Muscle of leg (tissue), 11 donors: ENCODE measurements around the gene APC2. TPM values are rescaled to one million over a fixed set of nuclear protein-coding genes. Genes with fewer than 3 reads are reported as not detected.

Experiments
- DNase-seq: peaks from one replicate; pipeline ENCODE4 v3.0.0; 2013
- H3K27ac ChIP-seq: one replicate; pipeline ENCODE4 v1.5.1; 2013; ENCODE audit warnings: mild to moderate bottlenecking, low read length, control low read depth
- H3K27me3 ChIP-seq: one replicate; pipeline ENCODE4 v1.6.1; 2013; ENCODE audit warnings: low read length; ENCODE audit not compliant: control insufficient read depth, insufficient read depth
- H3K36me3 ChIP-seq: one replicate; pipeline ENCODE4 v1.6.1; 2013; ENCODE audit warnings: low read length; ENCODE audit not compliant: control insufficient read depth, insufficient read depth
- H3K4me1 ChIP-seq: one replicate; pipeline ENCODE4 v1.6.1; 2013; ENCODE audit warnings: low read length; ENCODE audit not compliant: control insufficient read depth, insufficient read depth
- H3K4me3 ChIP-seq: one replicate; pipeline ENCODE4 v1.5.1; 2013; ENCODE audit warnings: low read length, control low read depth
- H3K9me3 ChIP-seq: replicated peaks from 2 replicates; pipeline ENCODE4 v1.6.1; 2013; ENCODE audit warnings: low read depth, low read length; ENCODE audit not compliant: control insufficient read depth
- WGBS: methylation state at CpG from one replicate; pipeline ENCODE4 v1.1.5; 2013; ENCODE audit warnings: missing lambda C conversion rate; ENCODE audit not compliant: insufficient coverage; 5-methylcytosine and 5-hydroxymethylcytosine counted together
- polyA plus RNA-seq, 8 donors: library from polyadenylated mRNA; unstranded; fragments of 120-200 nt; gene quantifications; one replicate each; pipeline versions ENCODE4 v1.2.1 to v1.2.3, GENCODE V29; 2013; ENCODE audit warnings: inconsistent platforms in 1 of 8, low replicate concordance in 1 of 8; ENCODE audit not compliant: insufficient read length in 8 of 8, insufficient read depth in 1 of 8
- total RNA-seq: library from RNA; stranded (reverse); fragments of 120-200 nt; gene quantifications from one replicate; pipeline ENCODE4 v1.2.4, GENCODE V29; 2013

APC2 gene
- total and polyA plus RNA-seq, 9 donors: 0.40 to 1.3 (median 1.1) TPM

DNA sequence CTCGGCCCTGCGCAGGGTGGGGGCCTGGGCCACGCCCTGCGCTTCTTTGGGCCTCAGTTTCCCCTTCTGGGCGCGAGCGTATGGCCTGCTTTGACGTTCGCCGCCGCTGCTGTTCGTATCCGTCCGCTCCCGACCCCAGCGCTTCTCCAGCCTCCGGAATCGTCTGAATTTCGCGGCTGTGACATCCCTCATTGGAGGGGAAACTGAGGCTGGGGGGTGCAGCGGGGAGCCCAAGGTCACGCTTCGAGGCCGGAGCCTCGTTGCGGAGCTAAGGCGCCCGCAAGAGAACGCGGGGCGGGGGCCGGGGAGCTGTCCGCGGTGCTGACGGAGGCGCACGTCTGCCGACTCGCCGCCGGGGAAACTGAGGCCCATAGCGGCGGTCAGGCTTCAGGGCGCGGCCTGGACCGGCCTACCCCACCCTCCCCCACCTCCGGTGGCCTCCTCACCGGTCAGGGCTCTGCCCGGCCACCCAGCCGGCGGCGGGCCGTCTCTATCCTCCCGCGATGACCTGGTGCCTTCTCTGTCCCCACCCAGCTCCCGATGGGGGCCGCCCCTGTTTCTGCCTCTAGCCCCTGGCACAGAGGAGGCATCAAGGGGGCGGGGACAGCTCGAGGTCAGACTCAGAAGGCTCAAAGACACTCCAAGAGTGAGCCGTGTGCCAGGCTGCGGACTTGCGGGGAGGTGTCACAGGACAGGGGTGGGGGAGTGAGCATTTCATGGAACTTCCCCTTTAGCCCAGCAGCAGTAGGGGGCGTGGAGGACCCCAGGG, 3.0 kb upstream of the APC2 start:
- Histone ChIP-seq H3K36me3 (peaks cover 10% of the 10 kb centered on the region), H3K4me1 (peaks cover 22% of the 10 kb centered on the region), H3K27me3 (peaks cover 69% of the 10 kb centered on the region), H3K9me3 (no peaks in the 10 kb centered on the region), H3K4me3 (no peak overlapping the region), H3K27ac (no peak overlapping the region)
- 2% methylated on average over 51 of the region's 63 CpGs for WGBS
- DNase-seq: no peak

- Histone ChIP-seq H3K4me1 (peaks cover 28% of the 10 kb centered on the region), H3K4me3 (no peak overlapping the region), H3K27ac (no peak overlapping the region), H3K27me3 (peaks cover 75% of the 10 kb centered on the region), H3K9me3 (no peaks in the 10 kb centered on the region), H3K36me3 (peaks cover 4% of the 10 kb centered on the region)
- 33% methylated on average over 1 of the region's 4 CpGs for WGBS
- DNase-seq: no peak
These were observed 2.4 kb upstream of the APC2 start for GRCh38 chr19:1447504-1447903.

DNA sequence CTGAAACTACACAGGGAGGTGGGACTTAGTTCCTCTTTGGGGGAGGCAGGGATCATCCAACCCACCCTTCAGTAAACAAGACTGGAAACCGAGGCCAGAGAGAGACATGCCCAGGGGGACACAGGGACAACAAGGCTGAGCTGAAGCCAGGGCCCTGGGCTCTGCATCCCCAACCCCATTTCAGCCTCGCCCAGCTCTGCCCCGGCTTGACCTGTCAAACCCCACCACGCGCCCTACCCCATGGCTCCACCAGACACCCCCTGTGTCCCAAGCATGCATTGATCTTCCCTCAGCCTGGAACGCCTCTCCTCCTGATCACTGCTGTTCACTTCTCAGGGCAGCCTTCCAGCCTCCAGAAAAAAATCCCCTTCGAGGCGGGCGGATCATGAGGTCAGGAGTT, 2.0 kb upstream of the APC2 start:
- H3K36me3 ChIP-seq: peaks cover 3% of the 10 kb centered on the region
- H3K27ac ChIP-seq: no peak overlapping the region
- H3K4me3 ChIP-seq: no peak overlapping the region
- H3K9me3 ChIP-seq: no peaks in the 10 kb centered on the region
- WGBS: 86% methylated on average over 5 of the region's 9 CpGs
- H3K27me3 ChIP-seq: peaks cover 79% of the 10 kb centered on the region
- DNase-seq: no peak
- peaks cover 32% of the 10 kb centered on the region for H3K4me1 ChIP-seq

- DNase-seq: no peak
- Histone ChIP-seq H3K27ac (no peak overlapping the region), H3K36me3 (no peaks in the 10 kb centered on the region), H3K9me3 (no peaks in the 10 kb centered on the region), H3K4me1 (peaks cover 38% of the 10 kb centered on the region), H3K4me3 (no peak overlapping the region), H3K27me3 (peaks cover 96% of the 10 kb centered on the region)
- WGBS: 51% methylated on average over 17 of the region's 22 CpGs
These were observed 1.1 kb downstream of the APC2 start for GRCh38 chr19:1450735-1451731.

DNA sequence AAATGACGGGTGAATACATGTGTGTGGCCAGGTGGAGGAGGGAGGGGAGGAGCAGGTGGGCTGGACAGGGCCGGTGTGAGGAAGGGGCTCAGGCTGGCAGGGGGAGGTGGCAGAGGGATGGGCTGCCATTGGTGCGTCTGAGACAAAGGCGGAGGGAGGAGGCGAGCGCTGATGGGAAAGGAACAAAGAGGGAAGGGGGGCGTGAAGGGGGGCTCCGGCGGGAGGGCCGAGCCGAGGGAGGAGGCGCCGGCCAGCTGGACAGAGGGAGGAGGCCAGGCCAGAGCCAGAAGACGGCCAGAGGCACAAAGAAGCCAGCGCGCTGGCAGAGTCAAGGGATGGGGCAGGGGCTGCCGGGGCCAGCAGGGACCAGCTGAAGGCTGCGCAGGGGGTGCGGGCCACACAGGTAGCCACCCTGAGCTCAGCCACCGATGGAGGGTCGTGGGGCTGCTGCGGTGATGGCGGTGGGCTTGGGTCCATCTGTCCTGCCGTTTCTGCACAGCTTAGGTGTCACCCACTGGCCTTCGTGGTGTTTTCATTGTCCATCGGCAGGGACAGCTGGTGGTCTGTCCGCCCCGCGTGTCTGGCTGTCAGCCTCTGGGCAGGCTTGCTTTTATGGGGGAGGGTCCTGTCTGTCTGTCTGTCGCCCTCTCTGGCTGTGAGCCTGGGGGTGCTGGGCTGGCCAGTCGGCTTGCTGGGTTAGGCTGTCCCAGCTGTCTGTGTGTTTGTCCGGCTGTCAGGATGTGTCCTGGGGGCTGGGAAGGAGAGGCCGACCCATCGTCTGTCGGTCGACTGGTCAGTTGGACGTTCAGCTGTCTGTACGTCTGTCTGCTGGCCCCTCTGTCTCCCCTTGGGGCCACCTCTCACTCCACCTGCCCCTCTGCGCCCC, 2.2 kb downstream of the APC2 start:
- WGBS: 29% methylated on average over 36 of the region's 39 CpGs
- Histone ChIP-seq H3K9me3 (no peaks in the 10 kb centered on the region), H3K27ac (no peak overlapping the region), H3K4me1 (peaks cover 34% of the 10 kb centered on the region), H3K36me3 (no peaks in the 10 kb centered on the region), H3K4me3 (no peak overlapping the region), H3K27me3 (peaks cover 97% of the 10 kb centered on the region)
- DNase-seq: no peak

- Histone ChIP-seq H3K9me3 (no peaks in the 10 kb centered on the region), H3K27me3 (peaks cover 97% of the 10 kb centered on the region), H3K27ac (no peak overlapping the region), H3K4me1 (peaks cover 34% of the 10 kb centered on the region), H3K4me3 (no peak overlapping the region), H3K36me3 (no peaks in the 10 kb centered on the region)
- no peak for DNase-seq
- 48% methylated on average over 24 of the region's 30 CpGs for WGBS
These were observed 3.0 kb downstream of the APC2 start for GRCh38 chr19:1452802-1453524.

- no peaks in the 10 kb centered on the region for H3K9me3 ChIP-seq
- WGBS: 18% methylated on average over 15 of the region's 33 CpGs
- H3K4me3 ChIP-seq: no peak overlapping the region
- no peaks in the 10 kb centered on the region for H3K36me3 ChIP-seq
- H3K27ac ChIP-seq: no peak overlapping the region
- H3K27me3 ChIP-seq: peaks cover 98% of the 10 kb centered on the region
- no peak for DNase-seq
- H3K4me1 ChIP-seq: peaks cover 34% of the 10 kb centered on the region
These were observed 3.8 kb downstream of the APC2 start for GRCh38 chr19:1453525-1454364.

- whole genome bisulfite sequencing: 3% methylated on average over 17 of the region's 22 CpGs
- no peak overlapping the region for H3K27ac ChIP-seq
These were observed 5.0 kb downstream of the APC2 start for GRCh38 chr19:1455002-1455335.

More at GRCh38 chr19:1455002-1455335, 5.0 kb downstream of the APC2 start:
- no peaks in the 10 kb centered on the region for H3K9me3 ChIP-seq
- no peak for DNase-seq
- peaks cover 31% of the 10 kb centered on the region for H3K4me1 ChIP-seq
- no peak overlapping the region for H3K4me3 ChIP-seq
- H3K27me3 ChIP-seq: peaks cover 92% of the 10 kb centered on the region
- H3K36me3 ChIP-seq: no peaks in the 10 kb centered on the region
